Measurements from ENCODE around the gene TMEM253.

TMEM253 gene

GRCh38 chr14:21078287-21078686 is 22.6 kb upstream of the TMEM253 start:
- H3K4me3 Mint-ChIP-seq, result no peak overlapping the region
- H3K9me3 Mint-ChIP-seq, result no peaks in the 10 kb centered on the region
- DNase-seq (no peak), ATAC-seq (no peak)
- no peaks in the 10 kb centered on the region for H3K36me3 Mint-ChIP-seq (ENCODE audit: low read depth)
- no peak overlapping the region for H3K27ac Mint-ChIP-seq
- H3K4me1 Mint-ChIP-seq, result no peaks in the 10 kb centered on the region
- H3K27me3 Mint-ChIP-seq, result peaks cover 6% of the 10 kb centered on the region

- Mint-ChIP-seq H3K36me3 (ENCODE audit: low read depth) (no peaks in the 10 kb centered on the region), H3K27me3 (peaks cover 1% of the 10 kb centered on the region), H3K9me3 (no peaks in the 10 kb centered on the region), H3K4me3 (no peak overlapping the region), H3K4me1 (no peaks in the 10 kb centered on the region), H3K27ac (no peak overlapping the region)
- no peak for ATAC-seq
- DNase-seq, result no peak
Measured at GRCh38 chr14:21078726-21079125, 22.1 kb upstream of the TMEM253 start.

- ATAC-seq, result no peak
- DNase-seq, result no peak
- Mint-ChIP-seq H3K4me1 (peaks cover 2% of the 10 kb centered on the region), H3K4me3 (no peak overlapping the region), H3K27me3 (no peaks in the 10 kb centered on the region), H3K36me3 (ENCODE audit: low read depth) (no peaks in the 10 kb centered on the region), H3K9me3 (no peaks in the 10 kb centered on the region), H3K27ac (no peak overlapping the region)
Measured at GRCh38 chr14:21081521-21082142, 19.2 kb upstream of the TMEM253 start.

GRCh38 chr14:21083565-21084325 is 17.1 kb upstream of the TMEM253 start:
- Mint-ChIP-seq H3K27me3 (no peaks in the 10 kb centered on the region), H3K4me1 (peaks cover 16% of the 10 kb centered on the region), H3K36me3 (ENCODE audit: low read depth) (no peaks in the 10 kb centered on the region), H3K27ac (no peak overlapping the region), H3K4me3 (no peak overlapping the region), H3K9me3 (no peaks in the 10 kb centered on the region)
- DNase-seq (no peak), ATAC-seq (no peak)

GRCh38 chr14:21084396-21084795 is 16.5 kb upstream of the TMEM253 start:
- Mint-ChIP-seq H3K36me3 (ENCODE audit: low read depth) (no peaks in the 10 kb centered on the region), H3K27ac (no peak overlapping the region), H3K27me3 (no peaks in the 10 kb centered on the region), H3K4me3 (no peak overlapping the region), H3K4me1 (peaks cover 16% of the 10 kb centered on the region), H3K9me3 (no peaks in the 10 kb centered on the region)
- DNase-seq, result no peak
- no peak for ATAC-seq

GRCh38 chr14:21084998-21085853 is 15.6 kb upstream of the TMEM253 start:
- peaks cover 16% of the 10 kb centered on the region for H3K4me1 Mint-ChIP-seq
- H3K27me3 Mint-ChIP-seq, result no peaks in the 10 kb centered on the region
- DNase-seq, result no peak

GRCh38 chr14:21086908-21087293 is 14.0 kb upstream of the TMEM253 start:
- Mint-ChIP-seq H3K9me3 (no peaks in the 10 kb centered on the region), H3K4me1 (peaks cover 18% of the 10 kb centered on the region), H3K27me3 (no peaks in the 10 kb centered on the region), H3K27ac (peak overlapping the region; percentile 50), H3K4me3 (no peak overlapping the region), H3K36me3 (ENCODE audit: low read depth) (no peaks in the 10 kb centered on the region)
- DNase-seq, result no peak
- no peak for ATAC-seq

More at GRCh38 chr14:21084998-21085853, 15.6 kb upstream of the TMEM253 start:
- Mint-ChIP-seq H3K4me3 (no peak overlapping the region), H3K9me3 (no peaks in the 10 kb centered on the region), H3K36me3 (ENCODE audit: low read depth) (no peaks in the 10 kb centered on the region), H3K27ac (no peak overlapping the region)
- no peak for ATAC-seq

GRCh38 chr14:21087294-21088091 is 13.4 kb upstream of the TMEM253 start:
- peak; percentile 74 for ATAC-seq
- Mint-ChIP-seq H3K27ac (peak overlapping the region; percentile 84), H3K4me3 (no peak overlapping the region), H3K36me3 (ENCODE audit: low read depth) (no peaks in the 10 kb centered on the region), H3K4me1 (peaks cover 19% of the 10 kb centered on the region), H3K27me3 (no peaks in the 10 kb centered on the region), H3K9me3 (no peaks in the 10 kb centered on the region)
- DNase-seq, result no peak

GRCh38 chr14:21088687-21089086 is 12.2 kb upstream of the TMEM253 start:
- ATAC-seq, result no peak
- Mint-ChIP-seq H3K4me3 (no peak overlapping the region), H3K36me3 (ENCODE audit: low read depth) (no peaks in the 10 kb centered on the region), H3K9me3 (no peaks in the 10 kb centered on the region), H3K4me1 (peaks cover 23% of the 10 kb centered on the region), H3K27ac (no peak overlapping the region), H3K27me3 (no peaks in the 10 kb centered on the region)
- DNase-seq, result no peak

GRCh38 chr14:21089271-21089670 is 11.6 kb upstream of the TMEM253 start:
- H3K4me3 Mint-ChIP-seq, result no peak overlapping the region
- H3K27me3 Mint-ChIP-seq, result no peaks in the 10 kb centered on the region
- no peaks in the 10 kb centered on the region for H3K9me3 Mint-ChIP-seq
- no peaks in the 10 kb centered on the region for H3K36me3 Mint-ChIP-seq (ENCODE audit: low read depth)
- H3K4me1 Mint-ChIP-seq, result peaks cover 23% of the 10 kb centered on the region
- ATAC-seq (no peak), DNase-seq (no peak)
- no peak overlapping the region for H3K27ac Mint-ChIP-seq

- no peaks in the 10 kb centered on the region for H3K9me3 Mint-ChIP-seq
- no peak overlapping the region for H3K4me3 Mint-ChIP-seq
- DNase-seq (no peak), ATAC-seq (no peak)
- no peak overlapping the region for H3K27ac Mint-ChIP-seq
- H3K27me3 Mint-ChIP-seq, result no peaks in the 10 kb centered on the region
- no peaks in the 10 kb centered on the region for H3K36me3 Mint-ChIP-seq (ENCODE audit: low read depth)
- peaks cover 23% of the 10 kb centered on the region for H3K4me1 Mint-ChIP-seq
Measured at GRCh38 chr14:21089877-21090193, 11.0 kb upstream of the TMEM253 start.

- no peaks in the 10 kb centered on the region for H3K9me3 Mint-ChIP-seq
- DNase-seq (peak; percentile 58), ATAC-seq (no peak)
- H3K27me3 Mint-ChIP-seq, result no peaks in the 10 kb centered on the region
- peaks cover 23% of the 10 kb centered on the region for H3K4me1 Mint-ChIP-seq
- no peaks in the 10 kb centered on the region for H3K36me3 Mint-ChIP-seq (ENCODE audit: low read depth)
- no peak overlapping the region for H3K27ac Mint-ChIP-seq
- H3K4me3 Mint-ChIP-seq, result no peak overlapping the region
Measured at GRCh38 chr14:21090194-21090939, 10.5 kb upstream of the TMEM253 start.

GRCh38 chr14:21090940-21091663 is 9.8 kb upstream of the TMEM253 start:
- no peaks in the 10 kb centered on the region for H3K27me3 Mint-ChIP-seq
- ATAC-seq, result no peak
- no peaks in the 10 kb centered on the region for H3K9me3 Mint-ChIP-seq

More at GRCh38 chr14:21090940-21091663, 9.8 kb upstream of the TMEM253 start:
- DNase-seq, result no peak
- peaks cover 23% of the 10 kb centered on the region for H3K4me1 Mint-ChIP-seq
- H3K36me3 Mint-ChIP-seq (ENCODE audit: low read depth), result no peaks in the 10 kb centered on the region
- no peak overlapping the region for H3K4me3 Mint-ChIP-seq
- H3K27ac Mint-ChIP-seq, result no peak overlapping the region

Data from activated naive CD8-positive, alpha-beta T cell treated with anti-CD3 and anti-CD28 coated beads, Interleukin-2, amount 50 U/mL, for 24 hours (primary cell).